Ectodermal cell (in vitro differentiated cells): ENCODE results near the gene SH2D2A. TPM values are rescaled to one million over a fixed set of nuclear protein-coding genes. Genes with fewer than 3 reads are reported as not detected.

ENCODE experiments used
- H3K27ac ChIP-seq: 2 replicates; pipeline ENCODE4 v1.7.0; 2013; ENCODE audit warnings: mild to moderate bottlenecking, low read depth, low read length; ENCODE audit not compliant: insufficient read depth, poor library complexity, severe bottlenecking
- H3K27me3 ChIP-seq: 2 replicates; pipeline ENCODE4 v1.7.0; 2013; ENCODE audit warnings: mild to moderate bottlenecking, low read length; ENCODE audit not compliant: insufficient read depth, control insufficient read depth, poor library complexity, severe bottlenecking
- H3K36me3 ChIP-seq: one replicate; pipeline ENCODE4 v1.7.0; 2013; ENCODE audit warnings: low read length; ENCODE audit not compliant: control insufficient read depth, insufficient read depth
- H3K4me1 ChIP-seq: one replicate; pipeline ENCODE4 v1.7.0; 2013; ENCODE audit warnings: low read length; ENCODE audit not compliant: control insufficient read depth, insufficient read depth
- H3K4me3 ChIP-seq: 2 replicates; pipeline ENCODE4 v1.7.0; 2013; ENCODE audit warnings: low read depth, low read length, control low read depth; ENCODE audit not compliant: insufficient read depth
- H3K9me3 ChIP-seq: 2 replicates; pipeline ENCODE4 v1.7.0; 2013; ENCODE audit warnings: mild to moderate bottlenecking, low read length, moderate library complexity; ENCODE audit not compliant: control insufficient read depth
- WGBS, 2 experiments: methylation state at CpG; one replicate each; pipeline ENCODE4 v1.1.7; 2013; ENCODE audit warnings: missing lambda C conversion rate in 2 of 2; 5-methylcytosine and 5-hydroxymethylcytosine counted together
- polyA plus RNA-seq, 4 experiments: library from polyadenylated mRNA; stranded (reverse); fragments of 50-300 nt; gene quantifications; one replicate each; pipeline ENCODE4 v1.2.3, GENCODE V29; 2013

The SH2D2A gene
- polyA plus RNA-seq (2013, experiment 1 of 4): 2.0 TPM
- polyA plus RNA-seq (2013, experiment 2 of 4): 1.7 TPM
- 3.6 TPM for polyA plus RNA-seq (2013, experiment 3 of 4)
- 1.9 TPM for polyA plus RNA-seq (2013, experiment 4 of 4)

GRCh38 chr1:156816561-156817328, at the start of gene SH2D2A:
Gene SH2D2A, minus strand, starts transcription at chr1:156816848. Its CDS starts 140 bp downstream, at chr1:156816708.
- WGBS, 2 experiments: 77 to 88% methylated on average over 10 of the region's 10 CpGs
- Histone ChIP-seq H3K4me1 (peaks cover 20% of the 10 kb centered on the region), H3K27me3 (peaks cover 31% of the 10 kb centered on the region), H3K27ac (no peak within 1 kb of the TSS), H3K4me3 (no peak within 1 kb of the TSS), H3K9me3 (no peaks in the 10 kb centered on the region), H3K36me3 (no peaks in the 10 kb centered on the region)

- no peaks in the 10 kb centered on the region for H3K36me3 ChIP-seq
- 83% methylated on average over 4 of the region's 4 CpGs for WGBS, 2 experiments
- H3K4me3 ChIP-seq: no peak overlapping the region
- H3K9me3 ChIP-seq: no peaks in the 10 kb centered on the region
- H3K27me3 ChIP-seq: peaks cover 44% of the 10 kb centered on the region
- peaks cover 36% of the 10 kb centered on the region for H3K4me1 ChIP-seq
- no peak overlapping the region for H3K27ac ChIP-seq
These were observed 49.2 kb upstream of the SH2D2A start for GRCh38 chr1:156865865-156866248.

DNA sequence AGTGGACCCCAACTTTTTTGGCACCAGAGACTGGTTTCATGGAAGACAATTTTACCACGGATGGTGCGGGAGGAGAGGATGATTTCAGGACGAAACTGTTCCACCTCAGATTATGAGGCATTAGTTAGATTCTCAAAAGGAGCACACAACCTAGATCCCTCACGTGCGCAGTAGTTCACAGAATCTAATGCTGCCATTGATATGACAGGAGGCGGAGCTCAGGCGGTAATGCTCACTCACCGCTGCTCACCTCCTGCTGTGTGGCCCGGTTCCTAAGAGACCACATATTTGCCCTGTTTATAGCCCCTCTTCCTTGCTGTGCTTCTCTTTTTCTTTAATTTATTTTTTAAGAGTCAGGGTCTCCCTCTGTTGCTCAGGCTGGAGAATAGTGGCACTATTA, 48.6 kb upstream of the SH2D2A start:
- Histone ChIP-seq H3K27ac (no peak overlapping the region), H3K4me3 (no peak overlapping the region), H3K36me3 (no peaks in the 10 kb centered on the region), H3K27me3 (peaks cover 49% of the 10 kb centered on the region), H3K4me1 (peaks cover 40% of the 10 kb centered on the region), H3K9me3 (no peaks in the 10 kb centered on the region)
- WGBS, 2 experiments: 67 to 68% methylated on average over 9 of the region's 9 CpGs

GRCh38 chr1:156864796-156865195, 48.1 kb upstream of the SH2D2A start:
- Histone ChIP-seq H3K9me3 (no peaks in the 10 kb centered on the region), H3K4me3 (no peak overlapping the region), H3K36me3 (no peaks in the 10 kb centered on the region), H3K4me1 (peaks cover 43% of the 10 kb centered on the region), H3K27me3 (peaks cover 54% of the 10 kb centered on the region), H3K27ac (no peak overlapping the region)
- 82 to 88% methylated on average over 4 of the region's 4 CpGs for WGBS, 2 experiments

DNA sequence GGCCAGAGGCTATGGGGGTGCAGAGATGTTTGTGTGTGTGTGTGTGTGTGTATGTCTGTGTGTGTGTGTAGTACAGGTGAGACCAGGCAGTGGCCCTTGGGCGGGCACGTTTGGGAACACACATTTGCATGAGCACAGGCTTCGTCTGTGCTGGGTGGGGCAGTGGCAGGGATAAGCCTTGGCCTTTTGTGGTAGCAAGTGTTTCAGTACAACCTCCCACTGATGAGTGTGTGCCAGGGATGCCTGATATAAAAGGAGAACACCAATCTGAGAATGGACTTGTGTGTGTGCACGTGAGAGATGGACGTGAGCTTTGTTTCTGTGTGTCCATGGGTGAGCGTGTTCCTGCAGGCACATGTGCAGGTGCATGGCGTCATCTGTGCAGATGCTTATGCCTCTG, 47.0 kb upstream of the SH2D2A start:
- H3K36me3 ChIP-seq: no peaks in the 10 kb centered on the region
- H3K9me3 ChIP-seq: no peaks in the 10 kb centered on the region
- H3K4me1 ChIP-seq: peaks cover 52% of the 10 kb centered on the region
- 77 to 79% methylated on average over 7 of the region's 7 CpGs for WGBS, 2 experiments
- H3K27me3 ChIP-seq: peaks cover 66% of the 10 kb centered on the region
- H3K4me3 ChIP-seq: no peak overlapping the region
- no peak overlapping the region for H3K27ac ChIP-seq

DNA sequence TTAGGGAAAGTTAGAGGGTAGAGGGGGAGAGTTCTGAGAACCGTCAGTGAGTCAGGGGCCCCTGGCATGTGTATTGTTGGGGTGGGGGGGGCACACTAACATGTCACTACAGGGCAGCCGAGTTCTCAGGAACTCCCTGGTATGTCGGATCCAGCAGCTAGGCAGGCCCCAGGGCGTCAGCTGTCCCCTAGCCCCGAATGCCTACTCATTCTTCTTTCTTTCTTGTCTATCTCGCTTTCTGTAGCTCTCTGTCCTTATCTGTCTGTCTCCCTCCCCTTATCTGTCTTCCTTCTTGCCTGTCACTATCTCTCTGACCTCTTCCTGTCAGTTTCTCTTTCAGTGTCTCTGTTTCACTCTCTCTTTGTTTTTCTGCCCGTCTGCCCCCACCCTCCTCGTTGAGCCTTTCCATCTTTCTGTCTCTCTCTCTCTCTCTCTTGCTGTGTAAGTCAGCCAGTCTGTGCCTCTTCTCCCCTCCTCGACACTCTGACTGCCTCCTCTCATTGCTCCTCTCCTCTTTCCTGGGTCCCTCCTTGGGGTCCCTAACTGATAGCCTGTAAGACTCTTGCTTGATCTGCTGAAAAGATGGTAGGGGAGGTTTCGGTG, 46.5 kb upstream of the SH2D2A start:
- WGBS, 2 experiments: 45 to 50% methylated on average over 10 of the region's 10 CpGs
- no peak overlapping the region for H3K27ac ChIP-seq
- no peaks in the 10 kb centered on the region for H3K9me3 ChIP-seq
- peaks cover 71% of the 10 kb centered on the region for H3K27me3 ChIP-seq
- no peaks in the 10 kb centered on the region for H3K36me3 ChIP-seq
- no peak overlapping the region for H3K4me3 ChIP-seq
- peaks cover 57% of the 10 kb centered on the region for H3K4me1 ChIP-seq

- peaks cover 62% of the 10 kb centered on the region for H3K4me1 ChIP-seq
- H3K27ac ChIP-seq: no peak overlapping the region
- no peaks in the 10 kb centered on the region for H3K36me3 ChIP-seq
- WGBS, 2 experiments: 80 to 85% methylated on average over 6 of the region's 6 CpGs
- H3K4me3 ChIP-seq: no peak overlapping the region
- H3K27me3 ChIP-seq: peaks cover 76% of the 10 kb centered on the region
- no peaks in the 10 kb centered on the region for H3K9me3 ChIP-seq
These were observed 45.9 kb upstream of the SH2D2A start for GRCh38 chr1:156862584-156862983.

GRCh38 chr1:156860628-156861423, 44.2 kb upstream of the SH2D2A start, which contains the start of gene NTRK1:
Gene NTRK1, plus strand, starts transcription at chr1:156860865. Its CDS starts 70 bp downstream, at chr1:156860935.
- 5 to 7% methylated on average over 69 of the region's 69 CpGs for WGBS, 2 experiments
- Histone ChIP-seq H3K4me1 (peaks cover 52% of the 10 kb centered on the region), H3K27me3 (peaks cover 92% of the 10 kb centered on the region), H3K27ac (no peak within 1 kb of the TSS), H3K36me3 (no peaks in the 10 kb centered on the region), H3K4me3 (peak within 1 kb of the TSS; percentile 31), H3K9me3 (no peaks in the 10 kb centered on the region)

GRCh38 chr1:156860113-156860627, 43.5 kb upstream of the SH2D2A start:
- Histone ChIP-seq H3K4me3 (peak overlapping the region; percentile 31), H3K27ac (no peak overlapping the region), H3K4me1 (peaks cover 46% of the 10 kb centered on the region), H3K36me3 (no peaks in the 10 kb centered on the region), H3K9me3 (no peaks in the 10 kb centered on the region), H3K27me3 (peaks cover 88% of the 10 kb centered on the region)
- 0% methylated on average over 35 of the region's 35 CpGs for WGBS, 2 experiments
